Keratinocyte (primary cell): Measurements from ENCODE around the gene AQR. TPM values are rescaled to one million over a fixed set of nuclear protein-coding genes. Genes with fewer than 3 reads are reported as not detected.

Experiments
- DNase-seq: peaks from one replicate; pipeline ENCODE4 v3.0.0-alpha.2; 2011; ENCODE audit warnings: low read depth, missing footprints, low spot score
- FAIRE-seq: peaks from 2 replicates; lab custom pipeline; 2011; peaks lifted over from hg19 to GRCh38; lab: Jason Lieb, UNC
- H2AFZ ChIP-seq: 2 replicates; pipeline ENCODE4 v1.6.0; 2012; ENCODE audit warnings: low read length, control low read depth, inconsistent platforms; ENCODE audit not compliant: control insufficient read depth
- H3K27ac ChIP-seq: 2 replicates; pipeline ENCODE4 v1.5.1; 2011; ENCODE audit warnings: low read length; ENCODE audit not compliant: control insufficient read depth, insufficient read depth
- H3K27me3 ChIP-seq: 3 replicates; pipeline ENCODE4 v1.6.0; 2011; ENCODE audit warnings: low read length; ENCODE audit not compliant: control insufficient read depth, insufficient read depth; ENCODE audit errors: extremely low read depth
- H3K36me3 ChIP-seq, 2 experiments: 2 replicates in 1 of 2; 3 replicates in 1 of 2; pipeline ENCODE4 v1.5.1; 2011; ENCODE audit warnings: low read length in 2 of 2, mild to moderate bottlenecking in 1 of 2; ENCODE audit not compliant: control insufficient read depth in 2 of 2, insufficient read depth in 2 of 2; ENCODE audit errors: extremely low read depth in 1 of 2
- H3K4me1 ChIP-seq: 3 replicates; pipeline ENCODE4 v1.5.1; 2011; ENCODE audit warnings: low read length; ENCODE audit not compliant: control insufficient read depth, insufficient read depth; ENCODE audit errors: extremely low read depth
- H3K4me2 ChIP-seq: 3 replicates; pipeline ENCODE4 v1.6.0; 2011; ENCODE audit warnings: low read depth, low read length; ENCODE audit not compliant: control insufficient read depth, insufficient read depth; ENCODE audit errors: extremely low read depth
- H3K4me3 ChIP-seq, 3 experiments: fragments of 200-600 bp in 1 of 3; sonication (generic) in 1 of 3; 2 replicates in 2 of 3; 3 replicates in 1 of 3; pipeline ENCODE4 v1.5.1; 2011 to 2016; ENCODE audit warnings: low read length in 3 of 3, mild to moderate bottlenecking in 3 of 3, control low read depth in 2 of 3, inconsistent platforms in 1 of 3, low read depth in 1 of 3, mixed read lengths in 1 of 3, mixed run types in 1 of 3, moderate library complexity in 1 of 3; ENCODE audit not compliant: control insufficient read depth in 2 of 3, insufficient read depth in 2 of 3; ENCODE audit errors: extremely low read depth in 1 of 3
- H3K79me2 ChIP-seq: 2 replicates; pipeline ENCODE4 v1.6.0; 2012; ENCODE audit warnings: low read length; ENCODE audit not compliant: control insufficient read depth, insufficient read depth
- H3K9ac ChIP-seq: 3 replicates; pipeline ENCODE4 v1.6.0; 2011; ENCODE audit warnings: low read length; ENCODE audit not compliant: control insufficient read depth, insufficient read depth; ENCODE audit errors: extremely low read depth
- H3K9me1 ChIP-seq: 3 replicates; pipeline ENCODE4 v1.6.0; 2011; ENCODE audit warnings: low read length; ENCODE audit not compliant: control insufficient read depth, insufficient read depth; ENCODE audit errors: extremely low read depth
- H3K9me3 ChIP-seq: 2 replicates; pipeline ENCODE4 v1.5.1; 2012; ENCODE audit warnings: low read depth, low read length; ENCODE audit not compliant: control insufficient read depth
- H4K20me1 ChIP-seq: 3 replicates; pipeline ENCODE4 v1.6.0; 2011; ENCODE audit warnings: low read length; ENCODE audit not compliant: control insufficient read depth, insufficient read depth; ENCODE audit errors: extremely low read depth
- CTCF ChIP-seq, 3 experiments: IDR thresholded peaks in 1 of 3; conservative IDR thresholded peaks in 1 of 3; optimal IDR thresholded peaks in 1 of 3; 2 replicates in 2 of 3; 3 replicates in 1 of 3; pipeline versions ENCODE3 to v1.5.1; 2011; ENCODE audit warnings: low read length in 3 of 3, mild to moderate bottlenecking in 3 of 3, moderate library complexity in 2 of 3, control low read depth in 1 of 3, inconsistent platforms in 1 of 3; ENCODE audit not compliant: insufficient read depth in 2 of 3; ENCODE audit errors: extremely low read depth in 1 of 3
- EZH2 ChIP-seq: IDR thresholded peaks from one replicate; pipeline ENCODE4 v1.6.1; 2012; ENCODE audit warnings: inconsistent platforms, mild to moderate bottlenecking, low read length, moderate library complexity
- dilution Hi-C: fragments of 300-500 bp; cut with MboI; formaldehyde crosslinking; loops from one replicate; pipeline ENCODE4 v1.7.0; 2020; ENCODE audit warnings: low sequenced_read_pairs; ENCODE audit not compliant: extremely low pct_ligation_motif_present
- polyA plus RNA-seq, 5 experiments: library from polyadenylated mRNA; depleted of rRNA in 3 of 5; stranded (reverse) in 3 of 5; stranded (forward) in 1 of 5; unstranded in 1 of 5; fragments of >200 nt; gene quantifications; 1 replicate in 1 of 5; 2 replicates in 3 of 5; 3 replicates in 1 of 5; pipeline versions ENCODE4 v1.2.1 to v1.2.3, GENCODE V29; 2011 to 2012; ENCODE audit warnings: missing spikeins in 2 of 5, low read depth in 1 of 5, low replicate concordance in 1 of 5

The AQR gene
- polyA plus RNA-seq, 1 donor (not counting 4 experiments of a cell fraction or from before 2014, with no cell fraction given): 28.2 TPM

GRCh38 chr15:34854232-34854631 lies 115.3 kb downstream of the AQR start:
- H4K20me1 ChIP-seq: no peaks in the 10 kb centered on the region
- H3K4me2 ChIP-seq: no peak overlapping the region
- H3K4me1 ChIP-seq: peaks cover 6% of the 10 kb centered on the region
- H3K9me1 ChIP-seq: no peaks in the 10 kb centered on the region
- H3K9me3 ChIP-seq: no peaks in the 10 kb centered on the region
- TF ChIP-seq CTCF (optimal IDR thresholded peaks at IDR 0.05 in 1 of 3, IDR thresholded peaks at IDR 0.05 in 1 of 3, conservative IDR thresholded peaks at IDR 0.05 in 1 of 3; ENCODE audit: extremely low read depth in 1 of 3, insufficient read depth in 2 of 3, low read length in 3 of 3) (no peak), EZH2 (no peak)
- H3K79me2 ChIP-seq: no peaks in the 10 kb centered on the region
- FAIRE-seq: no peak
- dilution Hi-C loops: no loop called here
- H3K27ac ChIP-seq: no peak overlapping the region
- H3K36me3 ChIP-seq: peaks cover 0 to 4% of the 10 kb centered on the region in 2 experiments
- DNase-seq: no peak
- no peaks in the 10 kb centered on the region for H3K27me3 ChIP-seq
- H3K4me3 ChIP-seq: no peak overlapping the region
- H3K9ac ChIP-seq: no peak overlapping the region
- H2AFZ ChIP-seq: no peak overlapping the region

- H3K79me2 ChIP-seq: no peaks in the 10 kb centered on the region
- no peaks in the 10 kb centered on the region for H3K27me3 ChIP-seq
- no peaks in the 10 kb centered on the region for H4K20me1 ChIP-seq
- H3K4me3 ChIP-seq: no peak overlapping the region
- H3K36me3 ChIP-seq: peaks cover 0 to 4% of the 10 kb centered on the region in 2 experiments
- FAIRE-seq: no peak
- no peaks in the 10 kb centered on the region for H3K9me3 ChIP-seq
- no peaks in the 10 kb centered on the region for H3K9me1 ChIP-seq
- H3K4me2 ChIP-seq: no peak overlapping the region
- H3K9ac ChIP-seq: no peak overlapping the region
- dilution Hi-C loops: no loop called here
- peaks cover 6% of the 10 kb centered on the region for H3K4me1 ChIP-seq
- H2AFZ ChIP-seq: no peak overlapping the region
- TF ChIP-seq EZH2: no peak
- no peak for TF ChIP-seq CTCF (optimal IDR thresholded peaks at IDR 0.05 in 1 of 3, IDR thresholded peaks at IDR 0.05 in 1 of 3, conservative IDR thresholded peaks at IDR 0.05 in 1 of 3; ENCODE audit: extremely low read depth in 1 of 3, insufficient read depth in 2 of 3, low read length in 3 of 3)
- no peak for DNase-seq
- H3K27ac ChIP-seq: no peak overlapping the region
Observed at GRCh38 chr15:34853001-34853758, 116.4 kb downstream of the AQR start.
